Large intestine (tissue), 3 donors: ENCODE data around the gene SPOCK3. TPM values are rescaled to one million over a fixed set of nuclear protein-coding genes. Genes with fewer than 3 reads are reported as not detected.
"Not testable (repeated sequence)": the region's sequence is repeated elsewhere in the genome, so short reads cannot be mapped to it uniquely, and the experiment has no call there.

Experiments
- DNase-seq, 2 donors: peaks; one replicate each; pipeline versions ENCODE4 v3.0.0 to v3.0.0-alpha.2; 2013
- H3K27ac ChIP-seq: one replicate; pipeline ENCODE4 v1.5.1; 2013; ENCODE audit warnings: low read length
- H3K27me3 ChIP-seq: 2 replicates; pipeline ENCODE4 v1.6.1; 2013; ENCODE audit warnings: low read length; ENCODE audit not compliant: control insufficient read depth, insufficient read depth
- H3K36me3 ChIP-seq: 2 replicates; pipeline ENCODE4 v1.6.1; 2013; ENCODE audit warnings: low read length; ENCODE audit not compliant: control insufficient read depth, insufficient read depth
- H3K4me1 ChIP-seq: one replicate; pipeline ENCODE4 v1.6.1; 2013; ENCODE audit warnings: low read length; ENCODE audit not compliant: control insufficient read depth, insufficient read depth
- H3K4me3 ChIP-seq: one replicate; pipeline ENCODE4 v1.5.1; 2013; ENCODE audit warnings: low read length
- H3K9me3 ChIP-seq: one replicate; pipeline ENCODE4 v1.6.1; 2013; ENCODE audit warnings: mild to moderate bottlenecking, low read depth, low read length, moderate library complexity; ENCODE audit not compliant: control insufficient read depth
- WGBS: methylation state at CpG from one replicate; pipeline ENCODE4 v1.1.5; 2013; ENCODE audit warnings: low lambda C conversion rate; ENCODE audit not compliant: insufficient coverage; 5-methylcytosine and 5-hydroxymethylcytosine counted together
- polyA plus RNA-seq: library from polyadenylated mRNA; unstranded; fragments of 120-200 nt; gene quantifications from one replicate; pipeline ENCODE4 v1.2.1, GENCODE V29; 2013

SPOCK3 gene
- polyA plus RNA-seq, 1 donor, result 22.4 TPM

DNA sequence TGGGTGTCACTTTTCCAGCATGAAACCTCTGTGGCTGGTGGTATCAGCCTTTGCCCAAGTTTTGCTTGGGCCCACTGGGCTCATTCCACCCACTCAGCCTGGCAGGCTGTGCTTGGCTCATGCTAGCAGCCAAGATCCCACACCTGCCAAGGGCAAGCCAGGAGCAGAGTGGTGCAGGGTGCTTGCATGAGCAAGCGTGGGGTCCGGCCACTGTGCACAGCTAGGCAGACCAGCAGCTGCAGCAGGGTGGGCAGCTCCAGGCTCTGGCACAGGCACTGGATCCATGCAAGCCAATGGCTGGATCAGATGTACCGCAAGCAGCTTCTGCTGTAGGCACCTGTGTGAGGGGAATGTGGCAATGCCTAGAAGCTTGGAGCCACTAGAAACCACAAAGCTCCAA is 253.9 kb downstream of the SPOCK3 start:
- no peak overlapping the region for H3K27ac ChIP-seq
- no peak overlapping the region for H3K4me3 ChIP-seq
- no peak for DNase-seq
- no peaks in the 10 kb centered on the region for H3K27me3 ChIP-seq
- no peaks in the 10 kb centered on the region for H3K36me3 ChIP-seq
- no CpG with 5 or more reads among the region's 3 CpGs for WGBS
- H3K4me1 ChIP-seq, result no peaks in the 10 kb centered on the region
- H3K9me3 ChIP-seq, result peaks cover 5% of the 10 kb centered on the region

DNA sequence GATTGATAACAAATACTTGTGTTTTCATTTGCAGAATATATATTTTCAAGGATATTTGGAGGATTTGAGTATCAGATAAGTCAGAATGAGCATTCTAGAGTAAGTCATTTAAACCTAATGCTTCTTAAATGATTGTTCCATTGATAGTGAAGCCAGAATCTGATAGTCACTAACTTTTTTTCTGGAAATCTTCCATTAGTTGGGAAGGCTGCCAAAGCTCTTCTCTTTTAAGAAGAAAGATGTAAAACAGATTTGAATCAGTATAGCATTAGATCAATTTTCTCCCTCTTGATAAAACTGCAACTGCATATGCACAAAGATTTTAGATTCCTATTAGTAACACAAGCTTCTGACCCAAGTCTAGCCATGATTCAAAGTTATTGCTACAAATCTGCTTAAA is 256.7 kb downstream of the SPOCK3 start:
- no peak for DNase-seq
- Histone ChIP-seq H3K27ac (no peak overlapping the region), H3K27me3 (no peaks in the 10 kb centered on the region), H3K36me3 (no peaks in the 10 kb centered on the region), H3K4me1 (no peaks in the 10 kb centered on the region), H3K4me3 (no peak overlapping the region), H3K9me3 (peaks cover 5% of the 10 kb centered on the region)

DNA sequence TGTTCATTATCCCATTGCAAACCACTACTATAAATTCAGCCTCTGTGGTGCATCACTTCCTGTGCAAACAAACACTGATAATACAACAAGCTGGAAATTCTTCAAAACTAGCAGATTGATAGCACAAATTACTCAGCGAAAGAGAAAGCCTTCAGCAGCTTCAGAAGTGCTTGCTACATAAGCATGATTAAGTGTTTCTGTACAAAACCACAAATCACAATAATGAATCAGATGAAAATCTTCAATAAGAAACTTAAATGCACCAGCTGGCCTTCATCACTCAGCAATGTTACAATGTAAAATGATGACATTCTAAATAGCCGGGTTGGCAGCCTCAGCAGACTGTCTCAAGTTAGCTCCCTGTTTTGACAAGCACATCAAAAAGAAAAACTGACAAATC is 262.2 kb downstream of the SPOCK3 start:
- no peak for DNase-seq
- Histone ChIP-seq H3K36me3 (no peaks in the 10 kb centered on the region), H3K4me3 (no peak overlapping the region), H3K27ac (no peak overlapping the region), H3K9me3 (no peaks in the 10 kb centered on the region), H3K27me3 (no peaks in the 10 kb centered on the region), H3K4me1 (no peaks in the 10 kb centered on the region)
- WGBS, result no CpG with 5 or more reads among the region's 2 CpGs

DNA sequence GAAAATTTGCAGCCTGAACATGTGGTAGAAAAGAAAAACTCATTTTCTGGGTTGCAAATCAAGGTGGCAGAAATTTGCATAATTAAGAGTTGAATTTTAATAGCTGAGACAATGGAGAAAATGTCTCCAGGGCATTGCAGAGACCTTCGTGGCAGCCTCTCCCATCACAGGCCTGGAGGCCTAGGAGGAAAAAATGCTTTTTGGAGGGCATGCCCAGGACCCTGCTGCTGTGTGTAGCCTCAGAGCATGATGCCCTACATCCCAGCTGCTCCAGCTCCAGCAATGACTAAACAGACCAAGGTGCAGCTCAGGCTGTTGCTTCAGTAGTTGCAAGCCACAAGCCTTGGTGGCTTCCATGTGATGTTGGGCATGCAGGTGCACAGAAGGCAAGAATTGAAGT is 266.1 kb downstream of the SPOCK3 start:
- not testable (repeated sequence) for H3K9me3 ChIP-seq, H3K4me1 ChIP-seq, H3K36me3 ChIP-seq, DNase-seq, H3K4me3 ChIP-seq, H3K27ac ChIP-seq, H3K27me3 ChIP-seq
- WGBS, result no CpG with 5 or more reads among the region's 1 CpG

DNA sequence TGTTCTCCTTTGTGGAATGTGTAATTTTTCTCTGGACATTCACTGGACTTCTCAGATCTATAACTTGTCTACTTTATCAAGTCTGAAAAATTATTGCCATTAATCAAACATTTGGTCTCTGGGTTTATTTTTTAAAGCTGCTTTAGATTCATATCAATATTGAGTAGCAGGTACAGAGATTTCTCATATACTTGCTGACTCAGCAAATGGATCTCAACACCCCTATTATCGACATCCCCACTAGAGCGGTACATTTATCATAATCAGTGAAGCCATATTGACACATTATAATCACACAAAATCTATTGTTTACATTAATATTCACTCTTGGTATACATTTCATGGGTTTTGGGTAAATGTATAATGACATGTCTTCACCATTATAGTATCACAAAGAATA is 268.7 kb downstream of the SPOCK3 start:
- no CpG with 5 or more reads among the region's 2 CpGs for WGBS
- no peak overlapping the region for H3K27ac ChIP-seq
- H3K4me3 ChIP-seq, result no peak overlapping the region
- DNase-seq, result no peak
- no peaks in the 10 kb centered on the region for H3K36me3 ChIP-seq
- no peaks in the 10 kb centered on the region for H3K4me1 ChIP-seq
- H3K9me3 ChIP-seq, result no peaks in the 10 kb centered on the region
- no peaks in the 10 kb centered on the region for H3K27me3 ChIP-seq

DNA sequence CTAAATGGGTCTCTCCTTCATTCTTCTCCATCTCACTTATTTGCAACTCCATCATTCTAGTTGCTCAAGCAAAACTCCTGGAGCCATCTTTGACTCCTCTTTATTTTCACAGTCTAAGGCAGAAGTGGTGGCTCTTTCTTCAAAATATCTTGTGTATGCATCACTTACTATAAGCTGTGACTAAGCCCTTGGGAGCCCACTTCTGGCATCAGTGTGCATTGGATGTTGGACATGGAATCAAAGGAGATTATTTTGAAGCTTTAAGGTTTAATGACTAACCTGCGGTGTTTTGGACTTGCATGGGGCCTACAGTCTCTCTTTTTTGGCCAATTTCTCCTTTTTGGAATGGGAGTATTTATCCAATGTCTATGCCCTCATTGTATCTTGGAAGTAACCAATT is 276.8 kb downstream of the SPOCK3 start:
- DNase-seq, result no peak
- Histone ChIP-seq H3K9me3 (no peaks in the 10 kb centered on the region), H3K4me3 (no peak overlapping the region), H3K27me3 (no peaks in the 10 kb centered on the region), H3K27ac (no peak overlapping the region), H3K36me3 (no peaks in the 10 kb centered on the region), H3K4me1 (no peaks in the 10 kb centered on the region)
- no CpG with 5 or more reads among the region's 1 CpG for WGBS

DNA sequence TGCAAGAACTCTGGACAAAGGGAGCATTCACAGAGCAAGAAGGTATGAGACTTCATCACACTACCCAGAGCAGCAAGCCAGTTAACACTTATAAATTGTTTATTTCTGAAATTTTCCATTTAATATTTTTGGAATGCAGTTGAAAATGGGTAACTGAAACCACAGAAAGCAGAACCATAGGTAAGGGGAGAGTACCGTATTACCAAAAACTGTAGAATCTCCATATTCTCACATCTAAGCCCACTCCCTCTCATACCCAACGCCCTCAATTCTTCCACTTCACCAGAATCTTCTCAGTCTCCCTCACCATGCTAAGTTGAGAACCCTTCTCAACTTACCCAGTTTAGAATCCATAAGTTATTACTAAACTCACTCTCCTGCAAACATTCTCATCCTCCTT is 277.8 kb downstream of the SPOCK3 start:
- DNase-seq, result no peak
- no peaks in the 10 kb centered on the region for H3K9me3 ChIP-seq
- no peaks in the 10 kb centered on the region for H3K4me1 ChIP-seq
- H3K36me3 ChIP-seq, result no peaks in the 10 kb centered on the region
- H3K4me3 ChIP-seq, result no peak overlapping the region
- H3K27ac ChIP-seq, result no peak overlapping the region
- no peaks in the 10 kb centered on the region for H3K27me3 ChIP-seq
- WGBS, result 100% methylated on average over 1 of the region's 2 CpGs

DNA sequence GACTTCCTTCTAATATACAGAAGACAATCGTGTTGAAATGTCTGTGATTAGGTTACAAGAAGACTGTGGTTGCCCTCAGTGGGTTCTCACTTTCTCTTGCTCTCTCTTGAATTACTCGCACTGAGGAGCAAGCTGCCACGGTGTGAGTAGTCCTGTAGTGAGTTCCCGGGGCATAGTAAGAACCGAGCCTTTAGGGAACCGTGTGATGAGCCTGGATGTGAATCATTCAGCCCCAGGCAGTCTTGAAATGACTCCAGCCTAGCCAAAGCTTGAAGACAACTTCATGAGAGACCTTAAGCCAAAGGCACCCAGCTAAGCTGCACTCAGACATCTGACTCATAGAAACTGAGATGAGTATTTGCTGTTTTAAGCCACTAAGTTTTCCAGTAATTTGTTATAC is 292.7 kb downstream of the SPOCK3 start:
- WGBS, result no CpG with 5 or more reads among the region's 6 CpGs
- H3K4me3 ChIP-seq, result no peak overlapping the region
- H3K27me3 ChIP-seq, result no peaks in the 10 kb centered on the region
- no peak for DNase-seq
- H3K9me3 ChIP-seq, result no peaks in the 10 kb centered on the region
- H3K4me1 ChIP-seq, result no peaks in the 10 kb centered on the region
- no peaks in the 10 kb centered on the region for H3K36me3 ChIP-seq
- no peak overlapping the region for H3K27ac ChIP-seq

DNA sequence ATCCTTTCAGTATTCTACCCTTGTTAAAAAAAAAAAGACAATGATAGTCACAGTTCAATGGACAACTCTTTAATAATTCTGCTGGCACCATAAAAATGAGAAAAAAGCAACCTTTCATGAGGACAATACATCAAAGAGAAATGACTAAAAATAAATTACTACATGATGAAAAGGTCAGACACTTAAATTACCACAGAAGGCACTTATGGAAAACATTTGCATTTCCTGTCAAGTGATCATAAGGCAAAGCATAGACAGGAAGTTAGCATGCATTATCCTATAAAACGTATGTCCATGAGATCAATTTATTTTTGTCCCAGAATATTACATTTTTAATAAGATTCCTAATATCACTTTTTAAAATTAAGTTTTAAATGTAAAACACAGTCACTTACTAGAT is 303.8 kb downstream of the SPOCK3 start:
- Histone ChIP-seq H3K9me3 (no peaks in the 10 kb centered on the region), H3K27ac (no peak overlapping the region), H3K27me3 (no peaks in the 10 kb centered on the region), H3K36me3 (no peaks in the 10 kb centered on the region), H3K4me3 (no peak overlapping the region), H3K4me1 (no peaks in the 10 kb centered on the region)
- 89% methylated on average over 1 of the region's 1 CpG for WGBS
- no peak for DNase-seq

DNA sequence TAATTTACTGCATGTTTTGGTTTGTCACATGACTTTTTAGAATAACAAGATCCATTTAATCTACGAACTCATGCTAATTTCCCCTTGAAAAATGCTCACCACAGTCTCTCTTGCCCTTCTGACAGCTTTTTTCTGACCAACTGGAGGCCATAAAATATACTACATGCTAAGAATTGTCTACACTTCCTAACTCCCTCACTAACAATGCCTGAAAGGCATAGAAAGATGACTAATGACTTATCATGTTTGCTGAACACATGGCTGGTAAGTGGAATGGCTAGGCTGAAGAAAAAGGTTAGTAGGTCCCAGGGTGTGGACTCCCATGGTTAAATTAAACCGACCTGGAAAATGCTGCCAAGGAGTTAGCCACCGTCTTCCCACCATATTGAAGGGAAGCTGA is 309.9 kb downstream of the SPOCK3 start:
- Histone ChIP-seq H3K4me1 (no peaks in the 10 kb centered on the region), H3K27ac (no peak overlapping the region), H3K9me3 (no peaks in the 10 kb centered on the region), H3K27me3 (no peaks in the 10 kb centered on the region), H3K4me3 (no peak overlapping the region), H3K36me3 (no peaks in the 10 kb centered on the region)
- 64% methylated on average over 1 of the region's 3 CpGs for WGBS
- DNase-seq, result no peak

DNA sequence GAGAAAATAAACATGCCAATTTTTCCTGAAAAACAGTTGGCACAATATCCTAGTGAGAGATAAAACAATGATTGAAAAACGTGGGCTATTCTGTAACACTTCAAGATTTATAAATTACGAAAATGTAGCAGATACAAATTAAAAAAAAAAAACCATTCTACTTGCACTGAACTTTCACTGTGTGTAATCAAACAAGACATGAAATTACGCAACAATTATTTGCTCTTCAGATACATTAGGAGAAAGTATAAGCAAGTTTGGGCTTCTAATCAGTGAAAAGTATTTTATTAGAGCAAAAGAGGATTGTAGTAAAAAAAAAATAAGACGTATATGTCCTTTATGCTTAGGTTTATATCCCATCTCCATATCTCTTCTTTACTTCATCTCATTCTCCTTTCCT is 320.4 kb downstream of the SPOCK3 start:
- DNase-seq, result no peak
- Histone ChIP-seq H3K27ac (no peak overlapping the region), H3K36me3 (no peaks in the 10 kb centered on the region), H3K27me3 (no peaks in the 10 kb centered on the region), H3K4me1 (no peaks in the 10 kb centered on the region), H3K9me3 (no peaks in the 10 kb centered on the region), H3K4me3 (no peak overlapping the region)
- 82% methylated on average over 3 of the region's 4 CpGs for WGBS
